ENCODE data around the gene STAT3. TPM values are rescaled to one million over a fixed set of nuclear protein-coding genes. Genes with fewer than 3 reads are reported as not detected.

STAT3 gene
- total and polyA plus RNA-seq, 2 donors (not counting 3 experiments of a cell fraction or from before 2014, with no cell fraction given) = 59.1 to 124 TPM

DNA sequence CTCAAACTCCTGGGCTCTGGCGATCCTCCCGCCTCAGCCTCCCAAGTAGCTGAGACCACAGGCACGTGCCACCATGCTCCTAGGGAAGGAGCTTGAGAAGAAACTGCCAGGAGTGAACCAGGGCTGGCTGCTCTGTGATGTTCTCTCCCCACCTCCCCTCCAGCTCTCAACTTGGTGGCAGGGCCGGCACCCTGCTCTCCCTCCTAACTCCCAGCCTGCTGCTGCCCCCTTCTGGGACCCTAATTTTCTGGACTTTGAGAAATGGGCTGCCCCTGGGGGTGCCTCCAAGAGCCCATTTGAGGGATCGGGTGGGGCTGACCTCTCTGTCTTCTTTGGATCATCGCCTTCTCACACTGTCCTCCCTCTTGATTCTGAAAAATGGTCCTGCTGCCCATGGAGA is 14.9 kb upstream of the STAT3 start:
- BruUV-seq (replicated peaks) = no TSS peak
- ChIA-PET POLR2A (interaction anchor here (0.7 to 1.1 kb wide), 2 partner anchors 20 to 86 kb away, joined by 3 to 5 read pairs; partner anchors contain the start of gene CAVIN1), CTCF (interaction anchor here (0.7 to 9.1 kb wide), 15 partner anchors 11 to 181 kb away, joined by 3 to 59 read pairs (median 6); partner anchors contain the start of gene STAT3)
- no peak for FAIRE-seq
- Histone ChIP-seq H3K9me1 (replicated peaks; ENCODE audit: control insufficient read depth, extremely low read depth, insufficient read depth, low read length) (no peaks in the 10 kb centered on the region), H4K20me1 (replicated peaks; ENCODE audit: control insufficient read depth, extremely low read depth, insufficient read depth, low read length) (no peaks in the 10 kb centered on the region), H3K9me3 (replicated peaks; ENCODE audit: control insufficient read depth, insufficient read depth, low read length) (no peaks in the 10 kb centered on the region), H3K4me1 (ENCODE audit: control insufficient read depth, extremely low read depth, insufficient read depth, low read length) (peaks cover 36% of the 10 kb centered on the region), H3K27me3 (ENCODE audit: control insufficient read depth in 2 of 2, insufficient read depth in 2 of 2, low read length in 2 of 2) (no peaks in the 10 kb centered on the region), H3K36me3 (ENCODE audit: control insufficient read depth in 2 of 2, extremely low read depth in 1 of 2, insufficient read depth in 2 of 2, low read length in 2 of 2) (peaks cover 18 to 30% of the 10 kb centered on the region in 2 experiments), H3K9ac (replicated peaks; ENCODE audit: extremely low read depth, insufficient read depth, low read length) (no peak overlapping the region), H3K4me2 (ENCODE audit: insufficient read depth, low read length) (no peak overlapping the region), H2AFZ (ENCODE audit: low read depth, low read length) (no peak overlapping the region), H3K4me3 (replicated peaks in 1 of 3; ENCODE audit: insufficient read depth in 1 of 3, low read depth in 1 of 3, low read length in 3 of 3) (no peak overlapping the region), H3K27ac (ENCODE audit: insufficient read depth, low read depth, low read length) (no peak overlapping the region), H3K79me2 (ENCODE audit: control insufficient read depth, insufficient read depth, low read length) (peaks cover 61% of the 10 kb centered on the region)
- intact Hi-C loops (cut with micrococcal nuclease) = no loop called here
- dilution Hi-C loops (cut with MboI; ENCODE audit: extremely low pct_ligation_motif_present, low sequenced_read_pairs) = no loop called here
- DNase-seq (ENCODE audit: low read depth, low spot score) = no peak
- TF ChIP-seq, protein P1, sequence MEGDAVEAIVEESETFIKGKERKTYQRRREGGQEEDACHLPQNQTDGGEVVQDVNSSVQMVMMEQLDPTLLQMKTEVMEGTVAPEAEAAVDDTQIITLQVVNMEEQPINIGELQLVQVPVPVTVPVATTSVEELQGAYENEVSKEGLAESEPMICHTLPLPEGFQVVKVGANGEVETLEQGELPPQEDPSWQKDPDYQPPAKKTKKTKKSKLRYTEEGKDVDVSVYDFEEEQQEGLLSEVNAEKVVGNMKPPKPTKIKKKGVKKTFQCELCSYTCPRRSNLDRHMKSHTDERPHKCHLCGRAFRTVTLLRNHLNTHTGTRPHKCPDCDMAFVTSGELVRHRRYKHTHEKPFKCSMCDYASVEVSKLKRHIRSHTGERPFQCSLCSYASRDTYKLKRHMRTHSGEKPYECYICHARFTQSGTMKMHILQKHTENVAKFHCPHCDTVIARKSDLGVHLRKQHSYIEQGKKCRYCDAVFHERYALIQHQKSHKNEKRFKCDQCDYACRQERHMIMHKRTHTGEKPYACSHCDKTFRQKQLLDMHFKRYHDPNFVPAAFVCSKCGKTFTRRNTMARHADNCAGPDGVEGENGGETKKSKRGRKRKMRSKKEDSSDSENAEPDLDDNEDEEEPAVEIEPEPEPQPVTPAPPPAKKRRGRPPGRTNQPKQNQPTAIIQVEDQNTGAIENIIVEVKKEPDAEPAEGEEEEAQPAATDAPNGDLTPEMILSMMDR (IDR thresholded peaks at IDR 0.05; ENCODE audit: extremely low read depth in 1 of 2, insufficient read depth in 1 of 2, low read depth in 1 of 2, low read length in 2 of 2) = peak in 1 of 2 donors; percentile 12
- TF ChIP-seq GATA2 (IDR thresholded peaks at IDR 0.05; ENCODE audit: insufficient read depth, insufficient read length, low read depth, low read length) = no peak

DNA sequence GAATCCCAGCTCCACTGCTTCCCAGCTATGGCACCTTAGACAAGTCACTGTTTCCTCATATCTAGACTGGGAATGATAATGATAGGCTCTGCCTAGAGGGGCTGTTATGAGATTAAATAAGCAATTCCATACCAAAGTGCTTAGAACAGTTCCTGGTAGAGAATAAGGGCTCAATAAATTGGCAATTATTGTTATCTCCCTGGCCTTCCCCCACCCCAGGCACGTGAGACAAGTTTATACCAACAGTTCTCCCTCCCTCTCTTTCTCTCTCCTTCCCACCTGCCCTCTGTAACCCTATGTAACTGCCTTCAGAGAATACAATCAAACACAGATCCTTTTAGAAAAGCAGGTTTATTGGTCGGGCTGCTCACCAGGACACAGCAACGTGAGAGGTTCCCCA is 13.9 kb upstream of the STAT3 start:
- intact Hi-C loops (cut with micrococcal nuclease) (no loop called here), dilution Hi-C loops (cut with MboI; ENCODE audit: extremely low pct_ligation_motif_present, low sequenced_read_pairs) (no loop called here)
- FAIRE-seq (peak; percentile 28), DNase-seq (ENCODE audit: low read depth, low spot score) (no peak)
- Histone ChIP-seq H3K4me2 (ENCODE audit: insufficient read depth, low read length) (no peak overlapping the region), H3K9me3 (replicated peaks; ENCODE audit: control insufficient read depth, insufficient read depth, low read length) (no peaks in the 10 kb centered on the region), H3K79me2 (ENCODE audit: control insufficient read depth, insufficient read depth, low read length) (peaks cover 51% of the 10 kb centered on the region), H3K27me3 (ENCODE audit: control insufficient read depth in 2 of 2, insufficient read depth in 2 of 2, low read length in 2 of 2) (no peaks in the 10 kb centered on the region), H3K4me1 (ENCODE audit: control insufficient read depth, extremely low read depth, insufficient read depth, low read length) (peaks cover 26% of the 10 kb centered on the region), H3K27ac (ENCODE audit: insufficient read depth, low read depth, low read length) (no peak overlapping the region), H3K9me1 (replicated peaks; ENCODE audit: control insufficient read depth, extremely low read depth, insufficient read depth, low read length) (no peaks in the 10 kb centered on the region), H3K9ac (replicated peaks; ENCODE audit: extremely low read depth, insufficient read depth, low read length) (no peak overlapping the region), H3K4me3 (replicated peaks in 1 of 3; ENCODE audit: insufficient read depth in 1 of 3, low read depth in 1 of 3, low read length in 3 of 3) (no peak overlapping the region), H3K36me3 (ENCODE audit: control insufficient read depth in 2 of 2, extremely low read depth in 1 of 2, insufficient read depth in 2 of 2, low read length in 2 of 2) (peaks cover 18 to 30% of the 10 kb centered on the region in 2 experiments), H4K20me1 (replicated peaks; ENCODE audit: control insufficient read depth, extremely low read depth, insufficient read depth, low read length) (no peaks in the 10 kb centered on the region), H2AFZ (ENCODE audit: low read depth, low read length) (no peak overlapping the region)
- ChIA-PET CTCF (interaction anchor here (1.3 to 9.1 kb wide), 8 partner anchors 13 to 180 kb away, joined by 4 to 59 read pairs (median 9); partner anchors contain the start of gene STAT3), POLR2A (interaction anchor here (1.1 kb wide), 1 partner anchor 21 kb away, joined by 5 read pairs; the partner anchor contains the start of gene CAVIN1)
- no TSS peak for BruUV-seq (replicated peaks)
- TF ChIP-seq GATA2 (IDR thresholded peaks at IDR 0.05; ENCODE audit: insufficient read depth, insufficient read length, low read depth, low read length) (no peak), JUN (IDR thresholded peaks at IDR 0.05; ENCODE audit: borderline replicate concordance, insufficient read depth, insufficient read length, low read depth) (no peak), MYC (IDR thresholded peaks at IDR 0.05; ENCODE audit: low read depth, low read length) (no peak), EZH2 (IDR thresholded peaks at IDR 0.05; ENCODE audit: borderline replicate concordance, low read depth, low read length, severe bottlenecking) (no peak), FOS (IDR thresholded peaks at IDR 0.05; ENCODE audit: borderline replicate concordance, insufficient read depth, low read length) (no peak), POLR2A (IDR thresholded peaks at IDR 0.05; ENCODE audit: low read depth, low read length) (no peak), POLR2AphosphoS5 (IDR thresholded peaks at IDR 0.05; ENCODE audit: insufficient read depth, low read depth, low read length) (no peak)
- TF ChIP-seq, protein P1 (IDR thresholded peaks at IDR 0.05; ENCODE audit: extremely low read depth in 1 of 2, insufficient read depth in 1 of 2, low read depth in 1 of 2, low read length in 2 of 2) = no peak
- TF ChIP-seq, protein P2, sequence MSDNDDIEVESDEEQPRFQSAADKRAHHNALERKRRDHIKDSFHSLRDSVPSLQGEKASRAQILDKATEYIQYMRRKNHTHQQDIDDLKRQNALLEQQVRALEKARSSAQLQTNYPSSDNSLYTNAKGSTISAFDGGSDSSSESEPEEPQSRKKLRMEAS (IDR thresholded peaks at IDR 0.05; ENCODE audit: insufficient read depth, insufficient read length) = no peak
